Fibroblast of mammary gland (primary cell): ENCODE results near the gene TFB1M.

Experiments
- DNase-seq: peaks from one replicate; pipeline ENCODE4 v3.0.0-alpha.2; 2010; ENCODE audit warnings: low read depth
- H3K4me3 ChIP-seq: 2 replicates; pipeline ENCODE4 v1.5.1; 2011; ENCODE audit warnings: low read depth, mild to moderate bottlenecking, low read length, moderate library complexity; ENCODE audit not compliant: control insufficient read depth
- CTCF ChIP-seq: conservative IDR thresholded peaks from 2 replicates; pipeline ENCODE4 v1.5.1; 2011; ENCODE audit warnings: low read depth, low read length, inconsistent platforms; ENCODE audit not compliant: control insufficient read depth, insufficient read depth

The TFB1M gene

GRCh38 chr6:155244434-155244833 lies 69.8 kb downstream of the TFB1M start:
- no peak for DNase-seq
- TF ChIP-seq CTCF, result no peak
- H3K4me3 ChIP-seq, result no peak overlapping the region

- no peak for DNase-seq
- H3K4me3 ChIP-seq, result no peak overlapping the region
- TF ChIP-seq CTCF, result no peak
Observed at GRCh38 chr6:155241966-155242365, 72.3 kb downstream of the TFB1M start.

GRCh38 chr6:155240905-155241600 lies 73.2 kb downstream of the TFB1M start:
- no peak overlapping the region for H3K4me3 ChIP-seq
- TF ChIP-seq CTCF, result no peak
- no peak for DNase-seq

GRCh38 chr6:155237613-155238012 lies 76.7 kb downstream of the TFB1M start:
- DNase-seq, result no peak
- H3K4me3 ChIP-seq, result no peak overlapping the region
- TF ChIP-seq CTCF, result no peak

- no peak overlapping the region for H3K4me3 ChIP-seq
- no peak for TF ChIP-seq CTCF
- DNase-seq, result no peak
Observed at GRCh38 chr6:155235087-155235486, 79.2 kb downstream of the TFB1M start.

- no peak overlapping the region for H3K4me3 ChIP-seq
- no peak for TF ChIP-seq CTCF
- no peak for DNase-seq
Observed at GRCh38 chr6:155234687-155235086, 79.6 kb downstream of the TFB1M start.

- TF ChIP-seq CTCF, result no peak
- DNase-seq, result no peak
- H3K4me3 ChIP-seq, result no peak overlapping the region
Observed at GRCh38 chr6:155234167-155234566, 80.1 kb downstream of the TFB1M start.
